NCI-H1105 treated with DMSO at 0.1 percent for 48 hours (cell line): ENCODE results near the gene DEFB123.
A peak's percentile ranks its signal among the peaks of the same experiment; 100 is the strongest.

Experiments used
- DNase-seq: peaks from one replicate; lab custom pipeline; 2025; lab: John Stamatoyannopoulos, UW

The DEFB123 gene

DNA sequence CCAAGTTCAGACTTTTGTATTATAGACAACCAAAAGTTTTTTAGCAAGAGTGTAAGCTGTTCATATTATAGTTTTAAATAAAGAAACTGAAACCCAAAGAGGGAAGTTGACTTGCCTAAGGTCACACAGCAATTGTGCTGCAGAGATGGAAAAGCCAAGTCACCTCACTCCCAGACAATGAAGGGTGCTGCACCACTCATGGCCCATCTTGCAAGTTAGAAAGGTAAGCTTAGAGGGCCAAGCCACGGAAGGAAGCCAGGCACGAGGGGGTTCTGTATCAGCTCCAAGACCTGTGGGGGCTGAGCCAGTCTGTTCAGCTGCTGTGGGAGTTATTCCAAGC, 33.6 kb downstream of the DEFB123 start:
- DNase-seq, result no peak

DNA sequence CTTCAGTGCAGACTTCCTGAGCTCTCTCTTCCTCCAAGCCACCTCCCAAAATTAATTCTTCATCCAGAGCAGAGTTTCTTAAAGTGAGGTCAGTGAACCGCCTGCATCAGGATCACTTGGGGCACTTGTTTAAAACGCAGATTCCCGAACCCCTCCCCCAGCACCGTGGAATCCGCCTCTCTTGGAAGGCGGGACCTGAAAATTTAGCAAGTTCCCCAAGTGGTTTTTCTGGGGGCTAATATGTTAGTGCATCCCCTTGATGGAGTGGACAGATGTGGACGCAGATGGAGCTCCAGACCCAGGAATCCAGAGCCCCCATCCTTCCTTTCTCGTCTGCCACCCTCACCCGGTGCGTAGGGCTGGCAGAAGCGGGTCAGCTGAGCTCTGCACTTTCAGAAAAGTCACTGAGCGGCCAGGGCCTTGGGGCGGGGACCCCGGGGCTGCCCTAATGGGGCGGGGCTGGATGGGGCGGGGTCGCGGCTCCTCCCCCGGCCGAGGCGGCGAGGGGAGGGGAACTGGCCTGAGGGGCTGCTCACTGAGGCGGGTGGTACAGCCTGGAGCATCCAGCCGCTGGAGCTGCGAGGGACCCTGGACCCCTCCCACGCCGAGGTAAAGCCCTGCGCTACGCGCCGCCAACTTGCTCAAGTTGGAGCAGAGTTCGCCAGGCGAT, 34.5 kb downstream of the DEFB123 start, which contains the start of the genes DEFB124 and REM1:
TSS of gene DEFB124 (minus strand) at position 370 of the 670 bp plus-strand sequence. CDS start 2,114 bp downstream, outside the sequence.
TSS of gene REM1 (plus strand) at position 531 of the 670 bp plus-strand sequence. CDS start 1,158 bp downstream, outside the sequence.
- no peak for DNase-seq

DNA sequence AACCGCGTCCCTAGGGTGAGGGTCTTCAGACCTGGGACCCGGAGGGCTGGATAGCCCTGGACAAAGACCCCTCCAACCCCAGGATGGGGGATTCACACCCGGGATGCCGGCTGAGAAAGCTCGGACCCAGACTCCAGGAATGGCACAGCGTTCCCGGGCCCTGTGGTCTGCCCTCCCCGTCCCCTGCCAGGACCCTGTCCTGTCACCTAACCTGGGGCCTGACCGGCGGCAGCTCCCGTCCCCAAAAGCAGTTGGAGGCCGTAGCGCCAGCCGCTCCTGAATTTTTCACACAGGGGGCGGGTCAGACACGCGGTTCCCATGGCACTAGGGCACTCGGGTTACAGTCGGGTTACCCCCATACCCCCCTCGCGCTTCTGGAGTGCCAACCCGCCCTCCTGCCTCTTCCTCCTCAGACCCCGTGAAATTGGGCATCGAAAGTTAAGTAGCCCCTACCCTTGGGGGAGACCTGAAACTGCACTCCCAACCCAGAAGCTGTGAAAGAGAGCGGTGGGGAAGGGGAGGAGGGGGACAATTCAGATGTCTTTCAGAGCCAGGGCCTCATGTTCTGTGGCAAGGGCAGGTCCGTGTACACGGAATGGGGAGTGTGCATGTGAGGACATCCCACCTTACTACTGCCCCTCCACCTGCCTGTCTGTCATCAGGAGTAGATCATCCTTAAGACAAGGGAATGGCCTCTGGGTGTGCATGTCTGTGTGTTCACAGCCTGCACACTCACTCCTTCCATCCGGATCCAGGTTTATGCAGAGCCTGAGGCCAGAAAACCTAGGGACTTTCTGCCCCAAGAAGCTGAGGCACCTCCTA, 35.3 kb downstream of the DEFB123 start:
- no peak for DNase-seq

DNA sequence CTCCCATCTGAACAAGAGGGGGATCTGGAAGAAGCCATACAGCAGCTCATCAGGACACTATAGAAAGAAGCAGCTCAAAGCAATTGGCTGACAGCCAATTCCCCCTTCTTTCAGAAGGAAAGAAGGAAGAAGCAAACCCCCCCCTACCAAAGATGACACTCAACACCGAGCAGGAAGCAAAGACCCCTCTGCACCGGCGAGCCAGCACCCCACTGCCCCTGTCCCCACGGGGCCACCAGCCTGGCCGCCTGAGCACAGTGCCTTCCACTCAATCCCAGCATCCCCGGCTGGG, 35.8 kb downstream of the DEFB123 start:
- DNase-seq, result no peak

DNA sequence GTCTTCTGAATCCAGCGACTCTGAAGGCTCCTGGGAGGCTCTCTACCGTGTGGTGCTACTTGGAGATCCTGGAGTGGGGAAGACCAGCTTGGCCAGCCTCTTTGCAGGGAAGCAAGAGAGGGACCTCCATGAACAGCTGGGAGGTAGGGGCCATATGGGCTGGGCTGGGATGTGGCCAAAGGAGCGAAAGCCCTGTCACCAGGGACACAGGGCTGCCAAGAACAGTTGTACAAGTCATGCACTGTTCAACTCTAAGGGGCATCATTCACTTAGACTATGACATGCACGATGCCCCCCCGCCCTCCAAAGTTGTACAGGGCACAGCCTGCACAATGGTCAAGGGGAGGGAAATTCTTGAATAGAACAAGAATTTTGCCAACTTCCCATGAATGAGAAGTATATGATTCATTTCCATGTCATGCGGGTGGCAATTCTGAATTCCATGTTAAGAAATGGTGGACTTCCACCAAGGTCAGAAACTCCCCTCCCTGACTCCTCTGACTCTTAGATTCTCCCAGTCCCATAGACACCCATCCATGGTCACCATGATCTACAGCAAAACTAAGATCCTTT, 36.3 kb downstream of the DEFB123 start:
- no peak for DNase-seq

DNA sequence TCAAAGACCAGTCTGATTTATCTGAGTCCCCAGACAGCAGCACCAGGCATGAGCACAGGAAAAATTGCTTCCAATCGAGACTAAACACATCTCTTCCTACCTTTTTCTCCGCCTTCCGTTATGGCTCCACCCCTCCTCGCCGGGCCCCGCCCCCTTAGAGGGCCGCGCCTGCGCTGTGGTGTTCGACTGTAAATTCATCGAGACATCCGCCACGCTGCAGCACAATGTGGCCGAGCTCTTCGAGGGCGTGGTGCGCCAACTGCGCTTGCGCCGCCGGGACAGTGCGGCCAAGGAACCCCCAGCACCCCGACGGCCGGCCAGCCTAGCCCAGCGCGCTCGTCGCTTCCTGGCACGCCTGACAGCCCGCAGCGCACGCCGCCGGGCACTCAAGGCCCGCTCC, 43.6 kb downstream of the DEFB123 start:
- no peak for DNase-seq

DNA sequence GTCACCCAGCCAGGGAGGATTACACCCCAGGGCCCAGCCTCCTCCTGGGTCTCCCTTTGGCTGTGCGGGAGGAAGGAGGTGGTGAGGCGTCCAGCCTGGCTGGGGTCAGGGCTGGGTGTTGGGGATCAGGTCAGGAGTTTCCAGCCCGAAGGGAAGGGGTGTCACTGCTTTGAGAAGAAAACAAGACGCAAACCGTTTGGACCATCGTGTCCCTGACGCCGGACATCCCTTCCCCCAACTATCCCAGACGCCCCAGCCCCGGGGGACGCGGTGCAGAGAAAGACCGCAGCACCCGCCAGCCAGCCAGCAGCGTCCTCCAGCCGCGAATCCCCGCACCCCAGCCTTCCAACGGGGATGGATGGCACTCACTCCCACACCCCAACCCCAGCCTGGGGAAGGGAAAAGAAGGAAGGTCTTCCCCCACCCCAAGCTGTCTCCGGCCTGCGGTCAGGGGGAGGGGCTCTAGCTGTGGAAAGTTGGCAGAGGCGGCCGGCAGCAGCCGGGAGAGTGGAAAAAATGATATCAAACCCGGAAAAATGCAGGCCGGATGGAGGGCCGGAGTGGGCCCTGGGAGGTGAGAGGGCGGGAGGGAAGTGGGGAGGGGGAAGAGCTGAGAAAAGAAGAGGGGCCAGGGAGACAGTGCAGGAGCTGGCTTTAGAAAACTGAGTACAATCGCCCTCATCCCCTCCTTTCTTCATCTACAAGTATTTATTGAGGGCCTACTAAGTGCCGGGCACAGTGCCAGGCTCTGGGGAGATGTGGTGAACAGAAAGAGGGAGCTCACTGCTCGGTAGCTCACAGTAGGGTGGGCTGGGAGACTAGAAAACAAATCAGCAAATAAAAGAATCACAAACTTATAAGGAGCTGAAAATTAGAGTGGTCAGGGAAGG, 45.3 kb downstream of the DEFB123 start:
- DNase-seq, result no peak

DNA sequence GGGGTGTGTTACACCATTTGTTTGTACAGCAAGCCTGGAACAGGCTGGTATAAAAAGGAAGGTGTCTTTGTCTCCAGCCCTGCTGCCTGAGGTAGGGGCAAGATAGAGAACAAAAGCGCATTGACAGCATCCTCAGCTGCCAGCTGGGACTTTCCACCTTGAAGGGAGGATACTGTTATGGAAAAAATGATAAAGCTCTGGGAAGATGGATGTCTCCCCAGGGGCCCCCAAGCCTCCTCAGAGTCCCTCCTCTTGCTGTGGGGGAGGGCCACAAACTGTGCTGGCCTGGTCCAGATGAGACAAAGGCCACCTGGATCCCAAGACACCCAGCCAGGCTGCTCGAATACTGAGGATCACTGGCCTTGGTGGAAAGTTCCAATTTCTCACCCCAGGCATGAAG, 47.7 kb downstream of the DEFB123 start:
- DNase-seq, result no peak

DNA sequence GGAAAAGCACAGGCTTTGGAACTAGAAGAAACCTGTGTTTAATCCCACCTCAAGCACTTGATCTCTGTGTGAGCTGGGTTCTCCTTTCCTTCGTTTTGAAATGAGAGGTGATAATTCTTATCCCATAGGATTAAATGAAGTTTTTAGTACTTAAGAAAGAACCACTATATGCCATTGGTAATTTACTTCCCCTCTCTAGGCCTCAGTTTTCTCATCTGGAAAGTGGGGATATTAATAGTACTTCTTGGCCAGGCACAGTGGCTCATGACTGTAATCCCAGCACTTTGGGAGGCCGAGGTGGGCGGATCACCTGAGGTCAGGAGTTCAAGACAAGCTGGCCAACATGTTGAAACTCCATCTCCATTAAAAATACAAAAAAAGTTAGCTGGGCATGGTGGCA, 48.7 kb downstream of the DEFB123 start:
- no peak for DNase-seq

DNA sequence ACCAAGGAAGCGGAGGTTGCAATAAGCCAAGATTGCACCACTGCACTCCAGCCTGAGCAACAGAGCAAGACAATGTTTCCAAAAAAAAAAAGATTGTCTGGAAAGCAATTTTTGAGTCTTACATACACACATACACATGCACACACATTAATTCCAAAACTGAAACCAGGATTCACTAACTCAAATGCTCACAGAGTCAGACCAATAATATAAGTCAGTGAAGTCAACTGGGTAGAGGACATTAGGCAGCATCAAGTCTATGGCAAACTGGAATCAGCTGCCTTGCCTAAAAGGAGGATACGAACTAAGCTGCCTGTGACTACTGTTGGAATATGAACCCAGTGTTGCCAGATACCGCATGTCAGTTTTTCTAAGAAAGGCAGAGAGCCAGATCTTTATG, 50.3 kb downstream of the DEFB123 start:
- no peak for DNase-seq

DNA sequence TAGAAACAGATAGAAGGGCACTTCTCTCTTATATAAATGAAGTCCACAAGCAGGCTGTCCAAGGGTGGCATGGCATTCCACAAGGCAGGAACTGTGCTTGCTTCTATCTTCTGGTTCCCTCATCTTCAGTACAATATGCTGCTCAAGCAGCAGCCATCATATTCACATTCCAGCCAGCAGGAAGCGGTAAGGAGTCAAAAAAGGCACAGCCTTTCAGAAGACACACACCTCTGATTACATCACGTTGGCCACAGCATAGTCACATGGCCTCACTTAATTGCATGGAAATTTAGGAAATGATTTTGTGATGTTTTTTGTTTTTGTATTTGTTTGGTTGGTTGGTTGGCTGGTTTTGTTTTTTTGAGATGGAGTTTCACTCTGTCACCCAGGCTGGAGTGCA, 53.7 kb downstream of the DEFB123 start:
- no peak for DNase-seq

DNA sequence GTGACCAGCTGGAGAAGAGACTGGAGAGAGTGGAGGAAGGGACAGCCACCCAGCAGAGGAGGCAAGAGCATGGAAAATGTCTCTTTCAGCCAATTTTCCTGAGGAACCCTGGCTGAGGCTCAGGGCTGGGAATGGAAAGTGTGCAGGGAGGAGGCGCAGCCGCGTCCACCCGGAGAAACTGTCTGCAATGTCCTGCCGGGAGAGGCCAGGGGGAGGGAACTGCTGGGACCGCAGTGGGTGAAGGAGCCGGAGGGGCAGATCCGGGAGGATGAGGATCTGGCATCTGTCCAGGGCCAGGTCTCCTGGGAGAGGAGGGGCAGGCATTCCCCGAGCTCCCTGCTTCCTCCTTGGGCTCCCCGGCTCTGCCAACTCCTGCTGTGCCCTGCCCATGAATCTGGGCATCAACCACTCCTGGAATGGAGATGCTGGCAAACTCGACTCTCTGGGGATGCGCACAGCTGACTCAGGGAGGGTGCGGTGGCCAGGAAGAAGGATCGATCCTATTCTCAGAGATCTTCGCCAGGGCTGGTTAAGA, 56.4 kb downstream of the DEFB123 start:
- peak; percentile 41 for DNase-seq

DNA sequence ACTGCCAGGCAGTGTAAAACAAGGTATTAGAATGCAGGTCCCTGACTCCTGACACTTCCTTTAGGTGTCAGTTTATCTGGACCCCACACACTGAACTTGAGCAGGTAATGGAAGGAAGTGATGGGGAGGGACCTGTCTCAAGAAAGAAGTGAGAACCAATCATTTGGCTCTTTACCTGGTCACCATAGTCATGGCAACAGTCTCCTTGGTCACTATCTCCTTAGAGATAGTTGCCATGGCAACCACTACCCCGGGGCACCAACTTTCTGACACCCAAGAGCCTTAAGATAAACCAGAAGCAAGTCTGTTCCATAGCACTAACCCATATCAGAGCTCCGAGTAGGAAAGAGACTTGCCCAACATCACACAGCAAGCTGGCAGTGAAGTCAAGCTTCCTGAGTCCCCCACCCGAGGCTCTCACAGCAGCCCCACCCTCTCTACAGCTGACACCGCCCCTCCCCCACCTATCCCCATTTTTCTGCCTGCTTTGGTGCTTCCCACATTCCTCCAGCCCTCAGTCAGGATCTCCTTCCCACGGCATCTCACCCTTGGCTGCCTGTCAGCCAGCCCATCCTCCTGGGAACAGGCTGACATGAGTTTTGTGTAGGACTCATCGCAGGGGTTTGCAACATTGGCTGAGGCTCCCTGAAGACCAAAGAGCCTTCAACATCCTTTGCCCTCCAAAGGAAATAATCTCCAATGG, 57.6 kb downstream of the DEFB123 start:
- DNase-seq, result peak; percentile 58
